Ishikawa (cell line): Measurements from ENCODE around the gene ATP8A2.

ENCODE experiments used
- CEBPB ChIP-seq: IDR thresholded peaks from 2 replicates; pipeline ENCODE4 v1.6.1; 2012
- CREB1 ChIP-seq: IDR thresholded peaks from 2 replicates; pipeline ENCODE4 v1.6.1; 2012; ENCODE audit warnings: low read depth
- EGR1 ChIP-seq: IDR thresholded peaks from 2 replicates; pipeline ENCODE4 v1.6.1; 2012
- EP300 ChIP-seq: IDR thresholded peaks from 2 replicates; pipeline ENCODE4 v1.6.1; 2012; ENCODE audit warnings: borderline replicate concordance
- FOXM1 ChIP-seq: IDR thresholded peaks from 2 replicates; pipeline ENCODE4 v1.6.1; 2012; ENCODE audit warnings: low read depth, borderline replicate concordance
- NFIC ChIP-seq: IDR thresholded peaks from 2 replicates; pipeline ENCODE4 v1.6.1; 2012
- RAD21 ChIP-seq: IDR thresholded peaks from 2 replicates; pipeline ENCODE4 v1.6.1; 2012; ENCODE audit warnings: low read depth
- REST ChIP-seq: IDR thresholded peaks from 2 replicates; pipeline ENCODE4 v1.6.1; 2012; ENCODE audit warnings: low read depth, mild to moderate bottlenecking
- TAF1 ChIP-seq: IDR thresholded peaks from 2 replicates; pipeline ENCODE4 v1.6.1; 2012; ENCODE audit warnings: low read depth, mild to moderate bottlenecking
- TCF12 ChIP-seq: IDR thresholded peaks from 2 replicates; pipeline ENCODE4 v1.6.1; 2012; ENCODE audit warnings: low read depth
- TEAD4 ChIP-seq: IDR thresholded peaks from 2 replicates; pipeline ENCODE4 v1.6.1; 2012
- YY1 ChIP-seq: IDR thresholded peaks from 2 replicates; pipeline ENCODE4 v1.6.1; 2012; ENCODE audit warnings: low read depth
- ZBTB7A ChIP-seq: IDR thresholded peaks from 2 replicates; pipeline ENCODE4 v1.6.1; 2012; ENCODE audit warnings: low read depth
- TF ChIP-seq, protein P1 (sequence below): IDR thresholded peaks from 2 replicates; pipeline ENCODE4 v1.6.1; 2012
- TF ChIP-seq, protein P2 (sequence below): IDR thresholded peaks from 2 replicates; pipeline ENCODE4 v1.6.1; 2012

Gene ATP8A2

GRCh38 chr13:25731536-25731935 is 359.8 kb downstream of the ATP8A2 start:
- TF ChIP-seq YY1 (no peak), REST (no peak), ZBTB7A (no peak), TAF1 (no peak), CEBPB (no peak)

DNA sequence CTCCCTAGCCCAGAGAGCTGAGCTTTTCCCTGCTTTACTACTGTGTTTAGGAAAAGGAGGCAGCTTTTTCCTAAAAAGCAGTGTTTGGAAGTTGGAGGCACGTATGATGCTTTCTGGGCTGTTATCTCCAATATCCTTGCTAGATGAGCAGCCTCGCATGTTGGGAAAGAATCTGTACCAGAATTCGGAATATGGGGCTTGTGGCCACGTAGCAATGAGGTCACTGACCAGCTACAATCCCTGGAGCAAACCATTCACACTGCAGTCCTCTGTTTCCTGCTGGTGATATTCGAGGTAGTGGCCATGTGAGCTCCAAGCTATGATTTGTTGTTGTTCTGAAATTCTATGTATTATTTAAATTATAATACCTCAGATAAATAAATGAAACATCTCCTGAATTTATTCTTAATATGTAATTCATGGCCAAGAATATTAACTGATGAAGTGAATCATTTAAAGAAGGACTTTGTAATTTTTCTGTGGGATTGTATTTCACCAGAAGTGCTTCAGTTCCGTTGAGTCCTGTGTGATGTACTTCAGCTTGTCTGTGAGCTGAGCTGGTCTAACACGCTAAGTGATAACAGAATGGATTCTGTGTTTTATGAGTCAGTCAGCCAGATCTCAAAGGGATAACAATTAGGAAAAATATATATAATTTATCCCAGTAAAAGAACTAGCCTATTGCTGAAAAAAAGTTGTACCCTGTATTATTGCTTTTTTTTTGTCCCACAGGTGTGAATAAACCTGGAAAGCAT is 360.5 kb downstream of the ATP8A2 start:
- no peak for TF ChIP-seq EP300
- no peak for TF ChIP-seq ZBTB7A
- no peak for TF ChIP-seq FOXM1
- TF ChIP-seq TAF1 = no peak
- TF ChIP-seq REST = no peak
- TF ChIP-seq CEBPB = no peak
- TF ChIP-seq, protein P1, sequence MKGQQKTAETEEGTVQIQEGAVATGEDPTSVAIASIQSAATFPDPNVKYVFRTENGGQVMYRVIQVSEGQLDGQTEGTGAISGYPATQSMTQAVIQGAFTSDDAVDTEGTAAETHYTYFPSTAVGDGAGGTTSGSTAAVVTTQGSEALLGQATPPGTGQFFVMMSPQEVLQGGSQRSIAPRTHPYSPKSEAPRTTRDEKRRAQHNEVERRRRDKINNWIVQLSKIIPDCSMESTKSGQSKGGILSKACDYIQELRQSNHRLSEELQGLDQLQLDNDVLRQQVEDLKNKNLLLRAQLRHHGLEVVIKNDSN = no peak
- no peak for TF ChIP-seq RAD21
- TF ChIP-seq, protein P2, sequence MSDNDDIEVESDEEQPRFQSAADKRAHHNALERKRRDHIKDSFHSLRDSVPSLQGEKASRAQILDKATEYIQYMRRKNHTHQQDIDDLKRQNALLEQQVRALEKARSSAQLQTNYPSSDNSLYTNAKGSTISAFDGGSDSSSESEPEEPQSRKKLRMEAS = no peak
- TF ChIP-seq TCF12 = no peak
- no peak for TF ChIP-seq TEAD4
- no peak for TF ChIP-seq CREB1
- TF ChIP-seq EGR1 = no peak
- TF ChIP-seq NFIC = no peak
- no peak for TF ChIP-seq YY1

DNA sequence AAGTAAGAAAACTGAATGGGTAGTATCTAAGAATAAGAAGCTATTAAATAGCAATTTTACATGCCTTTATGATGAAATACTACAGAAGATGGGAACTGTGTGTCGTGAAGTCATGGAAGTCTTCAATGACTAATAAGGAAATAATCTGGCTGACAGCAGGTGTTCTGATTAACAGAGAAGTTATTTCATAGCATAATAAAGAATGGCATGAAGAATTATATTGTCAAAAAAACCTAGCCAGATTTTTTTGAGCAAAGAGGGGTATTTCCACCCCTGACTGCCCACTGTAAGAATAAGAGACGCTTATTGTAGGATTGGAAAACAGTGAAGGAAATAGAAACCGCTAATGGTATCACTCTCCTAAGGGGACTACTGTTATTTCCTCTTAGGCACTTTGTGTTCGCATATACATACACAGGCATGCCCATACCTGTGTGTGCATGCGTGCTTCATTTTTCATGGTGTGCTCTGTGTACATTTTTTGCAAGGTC is 361.3 kb downstream of the ATP8A2 start:
- TF ChIP-seq ZBTB7A = no peak
- TF ChIP-seq, protein P2 = no peak
- no peak for TF ChIP-seq EP300
- no peak for TF ChIP-seq NFIC
- no peak for TF ChIP-seq YY1
- TF ChIP-seq TCF12 = no peak
- TF ChIP-seq CREB1 = no peak
- TF ChIP-seq FOXM1 = no peak
- TF ChIP-seq TAF1 = no peak
- no peak for TF ChIP-seq EGR1
- TF ChIP-seq REST = no peak

- TF ChIP-seq, protein P1 = no peak
- TF ChIP-seq CREB1 = no peak
- TF ChIP-seq REST = no peak
- no peak for TF ChIP-seq TEAD4
These were observed 362.1 kb downstream of the ATP8A2 start for GRCh38 chr13:25733696-25734435.
